ENCODE measurements around the gene NVL.
A peak's percentile ranks its signal among the peaks of the same experiment; 100 is the strongest.

NVL gene

DNA sequence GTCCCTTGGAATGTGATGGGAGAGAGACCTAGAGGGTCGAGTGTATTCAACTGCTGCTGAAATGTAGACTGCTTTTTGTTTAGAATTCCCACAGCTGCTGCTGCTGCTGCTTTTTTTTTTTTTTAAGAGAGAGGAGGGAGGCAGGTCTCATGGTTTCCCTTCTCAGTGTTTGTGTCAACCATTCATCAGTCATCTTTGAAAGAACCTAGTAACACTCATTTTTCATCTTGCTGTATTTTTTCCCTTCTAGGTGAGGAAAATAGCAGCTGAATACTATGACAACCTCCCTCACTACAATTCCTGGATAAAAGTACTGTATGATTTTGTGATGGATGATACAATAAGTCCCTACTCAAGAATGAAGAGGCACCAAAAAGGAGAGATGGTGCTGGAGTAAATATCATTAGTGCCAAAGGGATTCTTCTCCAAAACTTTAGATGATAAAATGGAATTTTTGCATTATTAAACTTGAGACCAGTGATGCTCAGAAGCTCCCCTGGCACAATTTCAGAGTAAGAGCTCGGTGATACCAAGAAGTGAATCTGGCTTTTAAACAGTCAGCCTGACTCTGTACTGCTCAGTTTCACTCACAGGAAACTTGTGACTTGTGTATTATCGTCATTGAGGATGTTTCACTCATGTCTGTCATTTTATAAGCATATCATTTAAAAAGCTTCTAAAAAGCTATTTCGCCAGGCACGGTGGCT lies 137.7 kb downstream of the NVL start:
- no peak for DNase-seq

- DNase-seq: no peak
These were observed 140.4 kb downstream of the NVL start for GRCh38 chr1:224189561-224189960.

DNA sequence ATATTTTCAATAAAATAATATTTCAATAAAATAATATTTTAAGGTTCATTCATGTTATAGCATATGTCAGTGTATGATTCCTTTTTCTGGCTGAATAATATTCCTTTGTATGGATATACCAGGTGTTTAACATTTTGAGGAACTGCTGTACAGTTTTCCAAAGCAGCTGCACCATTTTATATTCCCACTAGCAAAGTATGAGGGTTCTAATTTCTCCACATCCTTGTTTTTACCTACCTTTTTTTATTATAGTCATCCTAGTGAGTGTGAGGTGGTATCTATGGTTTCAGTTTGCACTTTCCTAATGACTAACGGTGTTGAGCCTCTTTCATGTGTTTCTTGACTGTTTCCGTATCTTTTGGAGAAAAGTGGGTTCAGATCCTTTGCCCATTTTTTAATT lies 141.7 kb downstream of the NVL start:
- no peak for DNase-seq

- DNase-seq: no peak
These were observed 144.8 kb downstream of the NVL start for GRCh38 chr1:224185208-224185607.

DNA sequence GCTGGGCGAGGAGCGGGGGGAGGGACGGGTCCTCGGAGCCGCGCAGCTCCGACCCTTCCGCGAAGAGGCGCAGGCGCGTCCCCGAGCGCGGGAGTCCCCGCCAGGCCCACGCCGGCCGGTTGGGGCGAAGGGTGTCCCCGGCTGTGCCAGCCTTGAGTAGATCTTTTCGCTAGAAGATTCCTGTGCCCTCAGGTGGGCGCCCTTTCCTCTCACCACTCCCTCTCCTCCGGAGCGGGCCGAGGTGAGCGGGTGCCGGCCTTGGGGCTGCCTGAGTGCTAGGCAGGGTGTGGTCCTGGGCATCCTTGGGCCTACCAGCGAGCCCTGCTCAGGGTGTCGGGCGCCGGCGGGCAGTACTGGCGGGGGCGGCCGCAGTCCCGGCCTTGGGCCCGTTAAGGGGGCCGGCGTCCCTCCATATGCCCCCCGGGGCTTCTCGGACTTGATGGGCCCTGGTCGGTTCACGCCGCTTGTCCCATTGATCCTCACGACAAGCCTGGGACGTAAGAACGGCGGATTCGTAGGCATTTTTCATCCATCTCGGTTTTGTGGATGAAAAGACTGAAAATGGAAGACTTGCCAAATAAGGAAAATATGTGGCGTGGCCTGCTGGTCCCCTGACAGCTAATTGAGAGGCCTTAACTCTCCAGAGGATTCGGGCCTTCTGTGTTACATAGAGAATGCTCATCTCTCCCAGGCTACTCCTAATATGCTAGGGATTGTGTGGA lies 146.2 kb downstream of the NVL start:
- DNase-seq: peak; percentile 39

GRCh38 chr1:224182866-224183590 lies 146.9 kb downstream of the NVL start, which contains the start of gene DEGS1:
TSS of gene DEGS1 (plus strand) at chr1:224183240. CDS start at chr1:224183337, 97 bp downstream.
- peak; percentile 76 for DNase-seq

GRCh38 chr1:224182057-224182865 lies 147.7 kb downstream of the NVL start:
- DNase-seq: peak; percentile 22

GRCh38 chr1:224181453-224181810 lies 148.5 kb downstream of the NVL start:
- DNase-seq: no peak

- no peak for DNase-seq
These were observed 149.1 kb downstream of the NVL start for GRCh38 chr1:224180783-224181452.

DNA sequence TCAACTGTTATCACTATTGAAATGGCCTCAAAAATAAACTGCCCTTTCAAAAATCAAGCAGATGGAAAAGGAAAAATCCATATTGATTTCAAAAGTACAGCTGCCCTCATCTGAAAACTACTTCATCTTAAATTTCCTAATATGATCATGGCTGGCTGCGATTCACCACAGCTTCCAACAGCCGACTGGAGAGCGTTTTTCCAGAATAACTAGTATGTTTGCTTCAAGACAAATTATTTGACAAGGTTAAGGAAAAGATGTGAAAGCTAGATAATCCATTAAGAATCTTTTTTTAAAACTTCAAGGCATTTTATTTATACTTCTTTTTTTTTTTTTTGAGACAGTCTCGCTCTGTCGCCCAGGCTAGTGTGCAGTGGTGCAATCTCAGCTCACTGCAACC lies 151.1 kb downstream of the NVL start:
- DNase-seq: no peak

GRCh38 chr1:224177356-224177999 lies 152.5 kb downstream of the NVL start:
- no peak for DNase-seq

Data from effector CD8-positive, alpha-beta T cell (primary cell).